Measurements from ENCODE around the gene SERPINA9.
"Not testable (repeated sequence)": the region's sequence is repeated elsewhere in the genome, so short reads cannot be mapped to it uniquely, and the experiment has no call there.

SERPINA9 gene, protein sequence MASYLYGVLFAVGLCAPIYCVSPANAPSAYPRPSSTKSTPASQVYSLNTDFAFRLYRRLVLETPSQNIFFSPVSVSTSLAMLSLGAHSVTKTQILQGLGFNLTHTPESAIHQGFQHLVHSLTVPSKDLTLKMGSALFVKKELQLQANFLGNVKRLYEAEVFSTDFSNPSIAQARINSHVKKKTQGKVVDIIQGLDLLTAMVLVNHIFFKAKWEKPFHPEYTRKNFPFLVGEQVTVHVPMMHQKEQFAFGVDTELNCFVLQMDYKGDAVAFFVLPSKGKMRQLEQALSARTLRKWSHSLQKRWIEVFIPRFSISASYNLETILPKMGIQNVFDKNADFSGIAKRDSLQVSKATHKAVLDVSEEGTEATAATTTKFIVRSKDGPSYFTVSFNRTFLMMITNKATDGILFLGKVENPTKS

DNA sequence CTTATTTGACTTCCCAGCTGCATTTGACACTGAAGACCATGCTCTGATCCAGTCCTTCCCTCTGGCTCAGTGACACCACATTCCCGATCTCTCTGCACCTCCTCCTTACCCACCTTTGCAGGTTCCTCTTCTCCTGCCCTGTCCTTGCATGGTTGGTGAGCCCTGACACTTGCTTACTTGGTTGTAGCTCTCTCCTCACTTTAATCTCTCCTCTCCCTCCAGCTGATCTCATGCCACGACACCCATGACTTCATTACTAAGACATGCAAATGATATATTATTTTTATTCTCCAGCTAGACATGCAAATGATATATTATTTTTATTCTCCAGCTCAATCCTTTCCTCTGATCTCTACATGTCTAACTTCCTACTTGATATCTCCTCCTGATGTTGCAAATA is at the start of gene SERPINA9:
Gene SERPINA9 (minus strand): TSS at position 175 of the 400 bp plus-strand sequence. CDS start 6,357 bp downstream, outside the sequence.
- no peaks in the 10 kb centered on the region for H3K9me3 ChIP-seq (ENCODE audit: control insufficient read depth, low read length)
- H3K4me1 ChIP-seq (ENCODE audit: control insufficient read depth, insufficient read depth, low read length), result no peaks in the 10 kb centered on the region
- no peaks in the 10 kb centered on the region for H3K36me3 ChIP-seq (ENCODE audit: control insufficient read depth, insufficient read depth, low read length)
- no peak within 1 kb of the TSS for H3K4me3 ChIP-seq (ENCODE audit: low read length)
- H3K9ac ChIP-seq (ENCODE audit: low read length), result no peak within 1 kb of the TSS
- H3K27me3 ChIP-seq (ENCODE audit: control insufficient read depth, insufficient read depth, low read length), result no peaks in the 10 kb centered on the region

DNA sequence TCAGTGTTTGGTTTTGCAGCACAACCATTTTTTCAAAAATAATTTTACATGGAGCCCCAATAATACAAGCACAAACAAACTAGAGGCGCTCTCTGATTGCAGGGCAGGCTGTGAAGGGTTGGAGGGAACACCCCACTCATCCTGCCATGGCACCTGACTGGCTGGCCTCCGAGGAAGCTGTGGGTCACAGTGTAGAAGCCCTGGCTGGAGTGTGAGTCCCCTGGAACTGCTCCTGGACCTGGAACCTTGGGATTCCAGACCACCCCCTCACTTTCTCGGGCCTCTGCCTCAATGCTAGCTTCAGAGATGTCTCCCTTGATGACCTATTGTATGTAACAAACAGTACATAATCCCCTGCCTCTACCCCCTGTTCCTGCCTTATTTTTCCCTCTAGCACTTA is 48.1 kb upstream of the SERPINA9 start:
- H3K4me1 ChIP-seq (ENCODE audit: control insufficient read depth, insufficient read depth, low read length), result no peaks in the 10 kb centered on the region
- no peak overlapping the region for H3K9ac ChIP-seq (ENCODE audit: low read length)
- H3K36me3 ChIP-seq (ENCODE audit: control insufficient read depth, insufficient read depth, low read length), result no peaks in the 10 kb centered on the region
- H3K27me3 ChIP-seq (ENCODE audit: control insufficient read depth, insufficient read depth, low read length), result no peaks in the 10 kb centered on the region
- H3K4me3 ChIP-seq (ENCODE audit: low read length), result no peak overlapping the region
- no peaks in the 10 kb centered on the region for H3K9me3 ChIP-seq (ENCODE audit: control insufficient read depth, low read length)

DNA sequence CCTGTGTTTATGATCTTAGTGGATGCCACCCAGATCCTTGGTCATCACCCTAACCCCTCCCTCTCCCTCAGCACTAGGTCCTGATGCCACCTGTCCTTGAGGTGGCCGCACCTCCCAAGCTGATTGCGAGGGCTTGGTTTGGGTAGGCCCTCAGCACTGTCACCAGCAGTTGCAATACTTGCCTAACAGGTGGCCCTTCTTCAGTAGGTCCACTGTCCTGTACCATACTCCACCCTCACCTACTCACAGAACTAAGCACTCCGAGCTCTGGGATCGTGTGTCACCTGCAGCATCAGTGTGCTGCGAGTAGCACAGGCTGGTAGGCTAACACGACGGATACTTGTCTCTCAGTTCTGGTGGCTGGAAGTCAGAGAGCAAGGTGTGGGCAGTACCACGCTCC is 47.3 kb upstream of the SERPINA9 start:
- Histone ChIP-seq H3K9ac (ENCODE audit: low read length) (no peak overlapping the region), H3K9me3 (ENCODE audit: control insufficient read depth, low read length) (no peaks in the 10 kb centered on the region), H3K36me3 (ENCODE audit: control insufficient read depth, insufficient read depth, low read length) (no peaks in the 10 kb centered on the region), H3K4me1 (ENCODE audit: control insufficient read depth, insufficient read depth, low read length) (no peaks in the 10 kb centered on the region), H3K27me3 (ENCODE audit: control insufficient read depth, insufficient read depth, low read length) (no peaks in the 10 kb centered on the region), H3K4me3 (ENCODE audit: low read length) (no peak overlapping the region)

DNA sequence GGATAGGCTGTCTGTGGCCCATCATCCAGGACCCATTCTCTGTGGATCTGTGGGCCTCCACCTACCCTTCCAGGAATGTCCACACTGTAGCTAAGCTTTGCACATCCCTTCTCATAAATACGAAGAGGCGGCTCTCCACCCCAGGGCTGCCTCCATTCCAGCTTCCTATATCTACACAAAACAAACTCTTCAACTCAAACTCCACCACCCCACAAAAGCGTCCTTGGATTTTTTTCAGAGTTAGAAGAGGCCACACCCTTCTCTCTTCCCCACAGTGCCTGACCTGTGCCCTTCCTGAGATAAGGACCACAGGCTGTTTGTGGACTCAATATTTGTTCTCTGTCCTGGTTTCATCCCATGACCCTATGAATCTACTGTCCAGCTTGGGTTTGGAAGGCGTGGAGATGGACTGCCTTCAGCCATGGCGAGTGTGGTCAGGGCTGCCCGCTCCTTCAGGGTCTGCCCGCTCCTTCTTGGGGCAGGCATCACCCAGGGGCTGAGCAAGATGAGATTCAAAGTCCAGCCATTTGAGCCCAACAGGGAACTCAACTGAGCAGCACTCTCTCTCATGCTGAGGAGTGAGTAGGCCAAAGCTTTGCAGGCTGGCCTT is 46.2 kb upstream of the SERPINA9 start:
- H3K9ac ChIP-seq (ENCODE audit: low read length), result no peak overlapping the region
- H3K4me3 ChIP-seq (ENCODE audit: low read length), result no peak overlapping the region
- no peaks in the 10 kb centered on the region for H3K36me3 ChIP-seq (ENCODE audit: control insufficient read depth, insufficient read depth, low read length)
- no peaks in the 10 kb centered on the region for H3K9me3 ChIP-seq (ENCODE audit: control insufficient read depth, low read length)
- H3K27me3 ChIP-seq (ENCODE audit: control insufficient read depth, insufficient read depth, low read length), result no peaks in the 10 kb centered on the region
- H3K4me1 ChIP-seq (ENCODE audit: control insufficient read depth, insufficient read depth, low read length), result no peaks in the 10 kb centered on the region

DNA sequence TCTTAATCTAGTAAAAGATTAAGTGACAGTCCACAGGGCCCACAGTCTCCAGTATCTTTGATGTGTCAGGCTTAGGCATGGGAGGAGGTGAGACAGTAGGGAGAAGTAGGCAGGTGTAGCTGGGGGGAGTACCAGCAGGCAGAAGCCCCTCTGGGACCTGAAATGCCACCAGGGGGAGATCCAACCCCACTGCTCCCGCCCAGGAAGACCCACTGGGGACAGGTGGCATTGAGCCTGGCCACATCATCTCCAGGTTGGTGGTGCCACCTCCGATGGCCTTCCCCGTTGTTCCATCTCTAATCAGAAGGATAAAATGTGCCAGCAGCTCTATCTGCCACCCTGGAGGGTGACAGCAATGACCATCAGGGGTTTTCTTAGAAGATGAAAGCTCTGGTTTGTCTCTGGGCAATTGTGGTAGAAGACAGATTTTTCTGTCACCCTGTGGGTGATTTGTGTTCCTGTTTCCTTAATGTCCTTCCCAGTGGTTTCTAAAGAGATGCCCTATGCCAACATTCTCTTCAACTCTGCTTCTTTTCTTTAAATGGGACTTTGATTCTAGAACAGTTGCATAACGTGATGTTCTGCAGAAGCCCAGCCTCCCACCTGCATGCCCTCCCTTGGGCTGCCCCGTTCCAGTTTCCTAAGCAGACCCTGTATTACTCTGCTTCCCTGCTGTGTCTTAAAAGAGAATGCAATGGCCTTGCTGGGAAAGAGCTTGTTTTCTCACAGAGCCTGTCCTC is 45.5 kb upstream of the SERPINA9 start:
- H3K4me1 ChIP-seq (ENCODE audit: control insufficient read depth, insufficient read depth, low read length), result no peaks in the 10 kb centered on the region
- H3K4me3 ChIP-seq (ENCODE audit: low read length), result no peak overlapping the region
- no peak overlapping the region for H3K9ac ChIP-seq (ENCODE audit: low read length)
- H3K9me3 ChIP-seq (ENCODE audit: control insufficient read depth, low read length), result no peaks in the 10 kb centered on the region
- no peaks in the 10 kb centered on the region for H3K36me3 ChIP-seq (ENCODE audit: control insufficient read depth, insufficient read depth, low read length)
- peaks cover 4% of the 10 kb centered on the region for H3K27me3 ChIP-seq (ENCODE audit: control insufficient read depth, insufficient read depth, low read length)

DNA sequence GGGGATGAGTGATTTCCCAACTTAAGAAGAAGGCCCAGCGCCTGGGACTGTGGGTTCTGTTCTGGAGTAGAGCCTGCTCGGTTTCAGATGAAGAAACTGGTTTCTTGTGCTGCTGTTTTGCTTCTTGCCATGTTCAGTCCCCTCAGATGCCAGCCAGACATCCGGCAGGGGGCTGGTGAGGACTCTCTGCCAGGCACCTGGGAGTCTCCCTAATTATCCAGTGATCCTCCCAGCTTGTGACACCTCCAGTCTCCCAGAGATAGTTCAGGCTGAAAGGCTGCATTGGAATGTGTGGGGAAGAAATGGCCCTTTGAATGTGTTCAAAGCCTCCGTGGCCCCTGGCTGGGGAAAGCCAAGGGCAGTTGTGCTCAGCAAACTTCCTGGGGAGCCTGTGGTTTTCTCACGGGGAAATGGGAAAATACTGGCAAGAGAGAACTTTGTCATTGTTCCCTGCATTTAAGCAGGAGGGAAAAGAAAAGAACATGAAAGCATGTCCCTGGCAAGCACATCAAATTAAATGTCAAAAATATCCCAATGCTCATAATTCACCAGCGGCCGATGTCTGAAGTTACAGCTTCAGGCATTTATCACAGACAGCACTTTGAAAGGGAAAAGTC is 41.8 kb upstream of the SERPINA9 start:
- no peaks in the 10 kb centered on the region for H3K9me3 ChIP-seq (ENCODE audit: control insufficient read depth, low read length)
- H3K9ac ChIP-seq (ENCODE audit: low read length), result no peak overlapping the region
- no peak overlapping the region for H3K4me3 ChIP-seq (ENCODE audit: low read length)
- no peaks in the 10 kb centered on the region for H3K36me3 ChIP-seq (ENCODE audit: control insufficient read depth, insufficient read depth, low read length)
- H3K4me1 ChIP-seq (ENCODE audit: control insufficient read depth, insufficient read depth, low read length), result no peaks in the 10 kb centered on the region
- H3K27me3 ChIP-seq (ENCODE audit: control insufficient read depth, insufficient read depth, low read length), result peaks cover 14% of the 10 kb centered on the region

DNA sequence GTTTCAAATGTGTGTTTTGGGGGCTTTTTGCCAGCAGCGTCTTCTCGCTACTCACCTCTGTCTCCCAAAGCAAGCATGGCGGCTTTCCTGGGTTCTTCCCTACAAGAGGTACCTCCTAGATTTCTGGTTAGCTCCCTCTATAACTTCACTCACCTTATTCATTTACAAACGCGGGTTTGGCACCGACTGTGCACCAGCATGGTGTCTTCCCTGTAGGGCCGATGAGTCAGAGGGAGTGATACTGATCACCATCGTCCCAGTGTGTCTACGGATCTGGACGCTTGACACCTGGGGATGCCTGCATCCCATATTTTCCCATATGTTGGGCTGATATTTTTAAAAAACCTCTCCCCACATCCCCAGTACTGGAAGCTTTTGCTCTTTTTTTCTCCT is 41.2 kb upstream of the SERPINA9 start:
- Histone ChIP-seq H3K36me3 (ENCODE audit: control insufficient read depth, insufficient read depth, low read length) (no peaks in the 10 kb centered on the region), H3K27me3 (ENCODE audit: control insufficient read depth, insufficient read depth, low read length) (peaks cover 14% of the 10 kb centered on the region), H3K4me1 (ENCODE audit: control insufficient read depth, insufficient read depth, low read length) (no peaks in the 10 kb centered on the region), H3K9ac (ENCODE audit: low read length) (no peak overlapping the region), H3K4me3 (ENCODE audit: low read length) (no peak overlapping the region), H3K9me3 (ENCODE audit: control insufficient read depth, low read length) (no peaks in the 10 kb centered on the region)

DNA sequence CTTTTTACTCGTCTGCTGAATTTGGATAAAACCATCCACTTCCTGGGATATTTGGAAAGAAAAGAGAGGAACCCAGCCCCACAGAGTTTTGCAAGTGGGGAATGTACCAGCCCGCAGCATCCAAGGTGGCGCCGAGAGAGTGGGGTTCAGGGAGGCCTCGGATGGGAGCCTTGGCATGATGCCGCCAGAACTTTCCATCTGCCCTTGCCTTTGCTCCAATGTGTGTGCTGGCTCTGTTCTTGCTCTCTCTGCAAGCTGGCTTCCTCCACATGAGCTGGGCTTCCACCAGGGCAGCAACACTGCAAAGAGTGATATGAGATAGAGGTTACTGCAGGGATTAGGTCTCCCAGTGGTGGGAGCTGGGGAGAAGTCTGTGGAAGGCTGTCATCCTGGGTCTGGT is 39.9 kb upstream of the SERPINA9 start:
- Histone ChIP-seq H3K27me3 (ENCODE audit: control insufficient read depth, insufficient read depth, low read length) (peaks cover 14% of the 10 kb centered on the region), H3K4me1 (ENCODE audit: control insufficient read depth, insufficient read depth, low read length) (no peaks in the 10 kb centered on the region), H3K4me3 (ENCODE audit: low read length) (no peak overlapping the region), H3K9me3 (ENCODE audit: control insufficient read depth, low read length) (no peaks in the 10 kb centered on the region), H3K9ac (ENCODE audit: low read length) (no peak overlapping the region), H3K36me3 (ENCODE audit: control insufficient read depth, insufficient read depth, low read length) (no peaks in the 10 kb centered on the region)

DNA sequence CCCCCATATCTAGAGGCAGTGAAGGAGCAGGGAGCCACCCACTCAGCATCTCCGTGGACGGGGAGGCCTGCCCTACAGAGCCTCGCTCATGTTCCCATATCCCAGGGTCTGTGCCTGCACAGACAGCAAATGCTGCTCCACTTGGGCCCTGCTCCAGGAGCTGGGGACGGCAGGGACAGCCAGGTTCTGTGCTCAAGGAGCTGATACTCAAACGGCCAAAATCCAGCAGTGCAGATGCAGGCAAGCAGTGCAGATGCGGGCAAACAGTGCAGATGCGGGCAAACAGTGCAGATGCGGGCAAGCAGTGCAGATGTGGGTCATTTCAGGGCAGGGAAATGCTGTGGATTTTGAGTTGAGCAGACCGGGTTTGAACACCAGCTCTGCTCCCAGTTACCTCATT is 39.4 kb upstream of the SERPINA9 start:
- H3K4me3 ChIP-seq (ENCODE audit: low read length), result no peak overlapping the region
- H3K36me3 ChIP-seq (ENCODE audit: control insufficient read depth, insufficient read depth, low read length), result no peaks in the 10 kb centered on the region
- no peaks in the 10 kb centered on the region for H3K4me1 ChIP-seq (ENCODE audit: control insufficient read depth, insufficient read depth, low read length)
- peaks cover 14% of the 10 kb centered on the region for H3K27me3 ChIP-seq (ENCODE audit: control insufficient read depth, insufficient read depth, low read length)
- H3K9ac ChIP-seq (ENCODE audit: low read length), result no peak overlapping the region
- H3K9me3 ChIP-seq (ENCODE audit: control insufficient read depth, low read length), result no peaks in the 10 kb centered on the region

DNA sequence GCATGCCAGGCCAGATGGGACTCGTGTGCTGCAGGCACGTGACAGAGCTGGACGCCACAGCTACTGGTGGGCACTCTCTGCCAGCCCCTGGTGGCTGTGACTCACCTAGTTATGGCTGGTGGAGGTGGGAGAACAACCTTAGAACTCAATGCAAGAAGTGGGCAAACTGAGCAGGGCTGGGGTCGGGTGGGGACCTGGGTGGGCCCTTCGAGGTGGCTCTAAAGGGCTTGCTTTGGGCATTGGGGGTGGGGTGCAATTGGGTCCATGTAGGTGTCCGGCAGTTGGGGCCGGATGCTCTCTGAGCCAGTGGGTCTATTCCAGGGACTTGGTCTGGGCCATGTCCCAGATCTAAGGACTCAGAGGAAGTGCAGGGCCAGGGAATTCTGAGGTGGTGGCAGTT is 38.4 kb upstream of the SERPINA9 start:
- H3K36me3 ChIP-seq (ENCODE audit: control insufficient read depth, insufficient read depth, low read length), result no peaks in the 10 kb centered on the region
- H3K9me3 ChIP-seq (ENCODE audit: control insufficient read depth, low read length), result no peaks in the 10 kb centered on the region
- H3K9ac ChIP-seq (ENCODE audit: low read length), result no peak overlapping the region
- no peak overlapping the region for H3K4me3 ChIP-seq (ENCODE audit: low read length)
- no peaks in the 10 kb centered on the region for H3K4me1 ChIP-seq (ENCODE audit: control insufficient read depth, insufficient read depth, low read length)
- H3K27me3 ChIP-seq (ENCODE audit: control insufficient read depth, insufficient read depth, low read length), result peaks cover 14% of the 10 kb centered on the region

DNA sequence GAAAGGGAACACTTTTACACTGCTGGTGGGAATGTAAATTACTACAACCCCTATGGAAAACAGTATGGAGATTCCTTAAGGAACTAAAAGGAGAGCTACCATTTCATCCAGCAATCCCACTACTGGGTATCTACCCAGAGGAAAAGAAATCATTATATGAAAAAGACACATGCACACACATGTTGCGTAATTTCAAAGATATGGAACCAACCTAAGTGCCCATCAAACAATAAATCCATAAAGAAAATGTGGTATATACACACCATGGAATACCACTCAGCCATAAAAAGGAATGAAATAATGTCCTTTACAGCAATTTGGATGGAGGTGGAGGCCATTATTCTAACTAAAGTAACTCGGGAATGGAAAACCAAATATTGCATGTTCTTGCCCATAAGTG is 34.5 kb upstream of the SERPINA9 start:
- H3K36me3 ChIP-seq (ENCODE audit: control insufficient read depth, insufficient read depth, low read length), result not testable (repeated sequence)

DNA sequence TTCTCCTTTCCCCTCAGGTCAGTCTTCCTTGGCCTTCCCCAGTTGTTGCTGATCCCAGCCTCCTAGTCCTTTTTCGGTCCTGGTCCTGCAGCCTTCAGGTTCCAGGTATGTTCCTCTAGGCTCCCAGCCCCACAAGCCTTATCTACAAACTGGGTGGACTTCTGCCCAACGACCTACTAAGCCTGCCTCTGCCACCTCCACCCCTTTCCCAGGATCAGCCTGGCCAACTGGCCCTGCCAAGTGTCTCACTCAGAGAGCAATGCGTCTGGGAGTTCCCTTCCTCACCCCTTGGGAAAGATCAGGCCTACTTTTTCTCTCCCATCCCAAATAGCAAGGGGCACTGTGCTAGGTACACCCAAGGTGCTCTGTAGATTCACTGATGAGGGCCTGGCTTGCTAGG is 33.4 kb upstream of the SERPINA9 start, which contains the start of gene SERPINA12:
Gene SERPINA12 (minus strand): TSS at position 114 of the 400 bp plus-strand sequence. CDS start 11,072 bp downstream, outside the sequence.
- Histone ChIP-seq H3K36me3 (ENCODE audit: control insufficient read depth, insufficient read depth, low read length) (no peaks in the 10 kb centered on the region), H3K27me3 (ENCODE audit: control insufficient read depth, insufficient read depth, low read length) (peaks cover 3% of the 10 kb centered on the region), H3K4me1 (ENCODE audit: control insufficient read depth, insufficient read depth, low read length) (no peaks in the 10 kb centered on the region), H3K9ac (ENCODE audit: low read length) (no peak within 1 kb of the TSS), H3K9me3 (ENCODE audit: control insufficient read depth, low read length) (no peaks in the 10 kb centered on the region), H3K4me3 (ENCODE audit: low read length) (no peak within 1 kb of the TSS)

More for the DNA sequence above, 34.5 kb upstream of the SERPINA9 start:
- not testable (repeated sequence) for H3K4me1 ChIP-seq (ENCODE audit: control insufficient read depth, insufficient read depth, low read length); H3K9ac ChIP-seq (ENCODE audit: low read length); H3K27me3 ChIP-seq (ENCODE audit: control insufficient read depth, insufficient read depth, low read length); H3K9me3 ChIP-seq (ENCODE audit: control insufficient read depth, low read length); H3K4me3 ChIP-seq (ENCODE audit: low read length)
